GM12878 (cell line): ENCODE results near the gene GBGT1. TPM values are rescaled to one million over a fixed set of nuclear protein-coding genes. Genes with fewer than 3 reads are reported as not detected.

Source experiments
- BMI1 ChIP-seq: fragments of 450-650 bp; IDR thresholded peaks from 2 replicates; pipeline ENCODE4 v1.6.1; 2016; ENCODE audit warnings: mild to moderate bottlenecking, moderate library complexity, borderline replicate concordance
- ETV6 ChIP-seq, 2 experiments: fragments of 450-650 bp in 1 of 2; IDR thresholded peaks in 1 of 2; conservative IDR thresholded peaks in 1 of 2; 2 replicates each; pipeline ENCODE4 v1.6.1; 2014; ENCODE audit warnings: antibody characterized with exemption in 1 of 2, borderline replicate concordance in 1 of 2, low read depth in 1 of 2, mild to moderate bottlenecking in 1 of 2, moderate library complexity in 1 of 2
- JUNB ChIP-seq: IDR thresholded peaks from 2 replicates; pipeline ENCODE4 v1.6.1; 2016; ENCODE audit warnings: antibody characterized with exemption, mild to moderate bottlenecking
- PBX3 ChIP-seq: IDR thresholded peaks from 2 replicates; pipeline ENCODE4 v1.6.1; 2011; ENCODE audit warnings: mild to moderate bottlenecking, low read depth, low read length, moderate library complexity; ENCODE audit not compliant: insufficient replicate concordance
- PRDM15 ChIP-seq: fragments of 450-650 bp; formaldehyde crosslinking; IDR thresholded peaks from 2 replicates; pipeline ENCODE4 v1.4.0; 2020; ENCODE audit warnings: mild to moderate bottlenecking, moderate library complexity
- RELA ChIP-seq: fragments of 450-650 bp; IDR thresholded peaks from 2 replicates; pipeline ENCODE4 v1.8.0; 2014; ENCODE audit warnings: borderline replicate concordance; ENCODE audit not compliant: partially characterized antibody
- polyA plus RNA-seq, 11 experiments: library from polyadenylated mRNA; depleted of rRNA in 4 of 11; unstranded in 6 of 11; stranded (reverse) in 5 of 11; fragments of >200 nt; fragmentation: Nextera tagmentation in 4 of 11; fragmentation: Illumina TruSeq in 1 of 11; extraction: Ambion mirVana in 4 of 11; extraction: Trizol in 1 of 11; gene quantifications; 1 replicate in 1 of 11; 2 replicates in 10 of 11; pipeline versions ENCODE4 v1.2.1 to v1.2.3, GENCODE V29; 2011 to 2016; ENCODE audit warnings: inconsistent platforms in 2 of 11, missing spikeins in 2 of 11, low read depth in 1 of 11
- total RNA-seq, 4 experiments: library from RNA; depleted of rRNA in 3 of 4; stranded (reverse); fragments of >200 nt in 3 of 4; fragmentation: Illumina TruSeq in 1 of 4; extraction: Trizol in 1 of 4; gene quantifications; 2 replicates each; pipeline versions ENCODE4 v1.2.1 to v1.2.3, GENCODE V29; 2013 to 2021
- TF ChIP-seq, protein P1 (sequence below): fragments of 450-650 bp; IDR thresholded peaks from 2 replicates; pipeline ENCODE4 v1.6.1; 2018; ENCODE audit warnings: mild to moderate bottlenecking, low read depth, moderate library complexity; ENCODE audit not compliant: partially characterized antibody

The GBGT1 gene
- total and polyA plus RNA-seq, 10 of the 15 experiments (the other 5 are each of a cell fraction or from before 2014, with no cell fraction given) = 0.08 to 1.9 (median 0.49) TPM

DNA sequence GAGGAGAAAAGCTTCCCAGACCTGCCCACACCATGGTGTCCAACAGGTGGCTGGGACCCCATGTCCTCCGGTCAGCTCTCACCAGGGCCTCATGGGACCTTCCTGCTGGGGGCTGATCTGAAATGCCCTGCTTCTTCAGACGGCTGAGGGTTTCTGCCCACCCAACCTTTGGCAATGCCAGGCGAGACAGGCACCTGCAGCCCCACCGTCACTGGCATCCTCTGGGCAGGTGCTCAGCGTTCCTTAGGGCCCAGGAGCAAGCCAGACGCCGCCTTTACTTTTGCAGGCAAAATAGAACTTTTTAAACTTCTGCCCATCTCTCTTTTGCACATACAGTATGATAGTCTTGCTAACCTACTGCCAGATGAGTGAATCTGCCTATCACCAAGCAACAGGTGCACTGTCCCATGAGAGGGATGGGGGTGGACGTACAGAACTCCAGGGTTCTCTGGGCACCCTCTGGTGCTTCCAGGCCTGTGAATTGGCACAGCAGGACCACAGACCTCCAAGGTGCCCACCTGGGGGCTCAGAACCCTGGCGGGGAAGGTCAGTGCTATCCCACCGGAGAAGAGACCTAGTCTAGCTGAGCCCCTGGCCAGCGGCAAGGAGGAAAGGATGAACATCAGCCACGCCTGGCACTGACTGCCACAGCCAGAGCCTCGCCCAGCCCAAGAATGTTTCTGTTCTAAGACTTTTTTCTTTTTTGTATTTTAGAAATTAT lies 37.9 kb upstream of the GBGT1 start (continued):
- TF ChIP-seq RELA = no peak
- TF ChIP-seq JUNB = no peak
- TF ChIP-seq, protein P1, sequence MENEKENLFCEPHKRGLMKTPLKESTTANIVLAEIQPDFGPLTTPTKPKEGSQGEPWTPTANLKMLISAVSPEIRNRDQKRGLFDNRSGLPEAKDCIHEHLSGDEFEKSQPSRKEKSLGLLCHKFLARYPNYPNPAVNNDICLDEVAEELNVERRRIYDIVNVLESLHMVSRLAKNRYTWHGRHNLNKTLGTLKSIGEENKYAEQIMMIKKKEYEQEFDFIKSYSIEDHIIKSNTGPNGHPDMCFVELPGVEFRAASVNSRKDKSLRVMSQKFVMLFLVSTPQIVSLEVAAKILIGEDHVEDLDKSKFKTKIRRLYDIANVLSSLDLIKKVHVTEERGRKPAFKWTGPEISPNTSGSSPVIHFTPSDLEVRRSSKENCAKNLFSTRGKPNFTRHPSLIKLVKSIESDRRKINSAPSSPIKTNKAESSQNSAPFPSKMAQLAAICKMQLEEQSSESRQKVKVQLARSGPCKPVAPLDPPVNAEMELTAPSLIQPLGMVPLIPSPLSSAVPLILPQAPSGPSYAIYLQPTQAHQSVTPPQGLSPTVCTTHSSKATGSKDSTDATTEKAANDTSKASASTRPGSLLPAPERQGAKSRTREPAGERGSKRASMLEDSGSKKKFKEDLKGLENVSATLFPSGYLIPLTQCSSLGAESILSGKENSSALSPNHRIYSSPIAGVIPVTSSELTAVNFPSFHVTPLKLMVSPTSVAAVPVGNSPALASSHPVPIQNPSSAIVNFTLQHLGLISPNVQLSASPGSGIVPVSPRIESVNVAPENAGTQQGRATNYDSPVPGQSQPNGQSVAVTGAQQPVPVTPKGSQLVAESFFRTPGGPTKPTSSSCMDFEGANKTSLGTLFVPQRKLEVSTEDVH = no peak
- TF ChIP-seq PRDM15 (CRISPR knock-in tag) = no peak
- no peak for TF ChIP-seq PBX3
- no peak for TF ChIP-seq BMI1
- TF ChIP-seq ETV6 (conservative IDR thresholded peaks at IDR 0.05 in 1 of 2, IDR thresholded peaks at IDR 0.05 in 1 of 2; ENCODE audit: borderline replicate concordance in 1 of 2, low read depth in 1 of 2) = no peak
